B cell (primary cell): ENCODE results near the gene MTX1. TPM values are rescaled to one million over a fixed set of nuclear protein-coding genes. Genes with fewer than 3 reads are reported as not detected.

ENCODE experiments used
- ATAC-seq: fragments of 200-7000 bp; cut with Tn5 transposase; one replicate; pipeline ENCODE4 v1.10.0; 2021; ENCODE audit warnings: low read depth, mild to moderate bottlenecking, moderate number of reproducible peaks, moderate library complexity
- CTCF ChIA-PET: fragments of 350-600 bp; sonication (Branson Sonifier 250); formaldehyde crosslinking; loops from one replicate; lab custom pipeline; 2021; ENCODE audit warnings: antibody characterized with exemption, inconsistent platforms; lab: Charles Lee
- POLR2A ChIA-PET: fragments of 350-600 bp; sonication (Branson Sonifier 250); formaldehyde crosslinking; loops from one replicate; lab custom pipeline; 2021; ENCODE audit warnings: antibody characterized with exemption; lab: Charles Lee
- DNase-seq: peaks from one replicate; pipeline ENCODE4 v3.0.0; 2013
- H2AFZ ChIP-seq: 2 replicates; pipeline ENCODE4 v1.6.1; 2012; ENCODE audit warnings: mild to moderate bottlenecking, low read depth, low read length; ENCODE audit not compliant: insufficient read depth, poor library complexity, severe bottlenecking
- H3K27ac ChIP-seq, 2 donors: 1 replicate in 1 of 2; 2 replicates in 1 of 2; pipeline ENCODE4 v1.5.1; 2012 to 2013; ENCODE audit warnings: low read length in 2 of 2, mild to moderate bottlenecking in 2 of 2, moderate library complexity in 1 of 2
- H3K27me3 ChIP-seq, 4 experiments: fragments of 200-600 bp in 1 of 4; sonication (generic) in 1 of 4; replicated peaks in 1 of 4; 1 replicate in 2 of 4; 2 replicates in 2 of 4; pipeline versions ENCODE4 v1.6.1 to v1.7.0; 2013 to 2016; ENCODE audit warnings: low read length in 3 of 4, mild to moderate bottlenecking in 2 of 4, mixed read lengths in 1 of 4, moderate library complexity in 1 of 4; ENCODE audit not compliant: insufficient read depth in 4 of 4, control insufficient read depth in 3 of 4; ENCODE audit errors: control extremely low read depth in 1 of 4
- H3K36me3 ChIP-seq, 2 experiments: replicated peaks in 1 of 2; 1 replicate in 1 of 2; 2 replicates in 1 of 2; pipeline versions ENCODE4 v1.6.1 to v1.7.1; 2013; ENCODE audit warnings: low read length in 1 of 2; ENCODE audit not compliant: insufficient read depth in 2 of 2, control insufficient read depth in 1 of 2; ENCODE audit errors: control extremely low read depth in 1 of 2, extremely low read depth in 1 of 2
- H3K4me1 ChIP-seq, 2 donors: fragments of 200-600 bp in 1 of 2; sonication (generic) in 1 of 2; 1 replicate in 1 of 2; 2 replicates in 1 of 2; pipeline versions ENCODE4 v1.5.1 to v1.6.1; 2013 to 2017; ENCODE audit warnings: low read length in 2 of 2; ENCODE audit not compliant: control insufficient read depth in 2 of 2, insufficient read depth in 2 of 2
- H3K4me2 ChIP-seq: replicated peaks from 2 replicates; pipeline ENCODE3; 2012; ENCODE audit warnings: mild to moderate bottlenecking, low read depth, low read length; ENCODE audit not compliant: poor library complexity, severe bottlenecking
- H3K4me3 ChIP-seq, 5 experiments: fragments of 200-600 bp in 1 of 5; sonication (generic) in 1 of 5; 1 replicate in 3 of 5; 2 replicates in 2 of 5; pipeline versions ENCODE4 v1.5.1 to v1.7.0; 2011 to 2016; ENCODE audit warnings: low read length in 4 of 5, mild to moderate bottlenecking in 4 of 5, low read depth in 2 of 5, control low read depth in 1 of 5, moderate library complexity in 1 of 5; ENCODE audit not compliant: insufficient read depth in 1 of 5; ENCODE audit errors: control extremely low read depth in 1 of 5, extremely low read depth in 1 of 5
- H3K79me2 ChIP-seq: fragments of 200-600 bp; sonication (generic); one replicate; pipeline ENCODE4 v1.6.0; 2016; ENCODE audit warnings: low read length; ENCODE audit not compliant: control insufficient read depth, insufficient read depth
- H3K9ac ChIP-seq: fragments of 200-600 bp; sonication (generic); 2 replicates; pipeline ENCODE4 v1.6.1; 2017; ENCODE audit warnings: mild to moderate bottlenecking, low read length, moderate library complexity
- H3K9me3 ChIP-seq, 3 donors: one replicate each; pipeline versions ENCODE4 v1.6.1 to v1.7.1; 2013; ENCODE audit warnings: low read length in 2 of 3; ENCODE audit not compliant: control insufficient read depth in 2 of 3, insufficient read depth in 1 of 3; ENCODE audit errors: control extremely low read depth in 1 of 3
- H4K20me1 ChIP-seq: 2 replicates; pipeline ENCODE4 v1.6.0; 2012; ENCODE audit warnings: mild to moderate bottlenecking, low read length; ENCODE audit not compliant: insufficient read depth, control insufficient read depth, poor library complexity, severe bottlenecking
- H3K27ac Mint-ChIP-seq: one replicate; pipeline ENCODE4 v1.8.0; 2021; ENCODE audit warnings: mixed read lengths
- H3K27me3 Mint-ChIP-seq: one replicate; pipeline ENCODE4 v1.8.0; 2021; ENCODE audit warnings: mixed read lengths
- H3K4me1 Mint-ChIP-seq: one replicate; pipeline ENCODE4 v1.8.0; 2021; ENCODE audit warnings: mixed read lengths
- H3K4me3 Mint-ChIP-seq: one replicate; pipeline ENCODE4 v1.8.0; 2021; ENCODE audit warnings: mixed read lengths
- H3K9me3 Mint-ChIP-seq: one replicate; pipeline ENCODE4 v1.8.0; 2022; ENCODE audit warnings: mixed read lengths; ENCODE audit not compliant: insufficient read depth
- CTCF ChIP-seq: fragments of 200-600 bp; IDR thresholded peaks from one replicate; pipeline ENCODE4 v1.8.0; 2022; ENCODE audit warnings: antibody characterized with exemption, mild to moderate bottlenecking
- EZH2 ChIP-seq: IDR thresholded peaks from 2 replicates; pipeline ENCODE4 v1.6.1; 2012; ENCODE audit warnings: borderline replicate concordance, low read depth, mild to moderate bottlenecking, moderate library complexity, low read length; ENCODE audit not compliant: insufficient read depth, poor library complexity, severe bottlenecking
- WGBS: methylation state at CpG from one replicate; pipeline ENCODE4 v1.1.5; 2013; ENCODE audit warnings: missing lambda C conversion rate; ENCODE audit not compliant: insufficient coverage; 5-methylcytosine and 5-hydroxymethylcytosine counted together
- intact Hi-C: fragments of 100-400 bp; cut with micrococcal nuclease; formaldehyde crosslinking; loops from one replicate; pipeline ENCODE4 v1.10.0; 2022
- polyA plus RNA-seq: library from polyadenylated mRNA; depleted of rRNA; stranded (reverse); fragments of >200 nt; gene quantifications from 2 replicates; pipeline ENCODE4 v1.2.3, GENCODE V29; 2012
- total RNA-seq, 2 donors: library from RNA; stranded (reverse); fragments of 120-200 nt in 1 of 2; gene quantifications; 1 replicate in 1 of 2; 2 replicates in 1 of 2; pipeline versions ENCODE4 v1.2.3 to v1.2.4, GENCODE V29; 2013 to 2022

MTX1 gene
- total and polyA plus RNA-seq, 2 donors (not counting 1 experiment from before 2014, with no cell fraction given): 19.0 to 40.4 TPM

GRCh38 chr1:155172732-155173477 lies 35.6 kb upstream of the MTX1 start, which contains the start of gene KRTCAP2:
TSS of gene KRTCAP2 (minus strand) at chr1:155173304. CDS start at chr1:155173224, 80 bp downstream.
- Histone ChIP-seq H3K4me3 (peak within 1 kb of the TSS; percentile 27 to 95 (median 73)), H3K79me2 (peaks cover 42% of the 10 kb centered on the region), H2AFZ (peak within 1 kb of the TSS; percentile 97), H4K20me1 (no peaks in the 10 kb centered on the region), H3K9ac (peak within 1 kb of the TSS; percentile 91), H3K27ac (peak within 1 kb of the TSS; percentile 89 to 92), H3K27me3 (no peaks in the 10 kb centered on the region), H3K4me1 (peaks cover 24 to 35% of the 10 kb centered on the region in 2 donors), H3K36me3 (peaks cover 0 to 21% of the 10 kb centered on the region in 2 experiments), H3K9me3 (no peaks in the 10 kb centered on the region), H3K4me2 (peak within 1 kb of the TSS; percentile 78)
- DNase-seq (peak; percentile 95), ATAC-seq (peak; percentile 85)
- ChIA-PET POLR2A (interaction anchor here (0.6 to 2.1 kb wide), 15 partner anchors 12 to 900 kb away, joined by 3 to 10 read pairs (median 4); partner anchors contain the start of genes DPM3, EFNA1, HAX1 and SLC50A1), CTCF (interaction anchor here (0.6 to 12.7 kb wide), 42 partner anchors 9 to 420 kb away, joined by 3 to 307 read pairs (median 4); partner anchors contain the start of genes ADAM15, EFNA3, EFNA4 and FLAD1)
- peak; percentile 89 for TF ChIP-seq CTCF
- TF ChIP-seq EZH2: no peak
- Mint-ChIP-seq H3K27ac (peak within 1 kb of the TSS; percentile 98), H3K27me3 (no peaks in the 10 kb centered on the region), H3K4me1 (peaks cover 40% of the 10 kb centered on the region), H3K9me3 (no peaks in the 10 kb centered on the region), H3K4me3 (peak within 1 kb of the TSS; percentile 97)
- WGBS: under 1% methylated on average over 56 of the region's 57 CpGs
- intact Hi-C loops: loop anchor here (1.0 to 5.0 kb wide), 5 partner anchors 33 to 614 kb away; partner anchors contain the start of genes CKS1B, DPM3, SHC1 and UBE2Q1
